H1 (cell line): ENCODE measurements around the gene MYO9A. TPM values are rescaled to one million over a fixed set of nuclear protein-coding genes. Genes with fewer than 3 reads are reported as not detected.

Experiments
- CTCF ChIA-PET: fragments of 300-600 bp; sonication (Branson Sonifier 250); formaldehyde crosslinking; loops from one replicate; lab custom pipeline; 2021; ENCODE audit not compliant: partially characterized antibody; lab: Charles Lee
- POLR2A ChIA-PET: fragments of 300-600 bp; sonication (Branson Sonifier 250); formaldehyde crosslinking; loops from one replicate; lab custom pipeline; 2021; ENCODE audit warnings: inconsistent platforms; ENCODE audit not compliant: partially characterized antibody; lab: Charles Lee
- DNase-seq, 2 experiments: peaks; one replicate each; pipeline versions ENCODE4 v3.0.0 to v3.0.0-alpha.2; 2010 to 2022; ENCODE audit warnings: low spot score in 2 of 2, low read depth in 1 of 2, mixed read lengths in 1 of 2
- FAIRE-seq: peaks from 2 replicates; lab custom pipeline; 2011; peaks lifted over from hg19 to GRCh38; lab: Jason Lieb, UNC
- H2AFZ ChIP-seq: 2 replicates; pipeline ENCODE4 v1.8.1; 2012; ENCODE audit warnings: low read length, inconsistent platforms
- H2AK5ac ChIP-seq: 2 replicates; pipeline ENCODE4 v1.6.1; 2013; ENCODE audit warnings: low read depth, low read length
- H2BK120ac ChIP-seq: replicated peaks from 2 replicates; pipeline ENCODE3; 2013; ENCODE audit warnings: low read depth, low read length, inconsistent platforms
- H2BK12ac ChIP-seq: 2 replicates; pipeline ENCODE4 v1.6.1; 2013; ENCODE audit warnings: low read depth, low read length
- H2BK15ac ChIP-seq: 2 replicates; pipeline ENCODE4 v1.6.1; 2013; ENCODE audit warnings: low read length
- H2BK20ac ChIP-seq: 2 replicates; pipeline ENCODE4 v1.6.1; 2013; ENCODE audit warnings: low read length
- H2BK5ac ChIP-seq: 2 replicates; pipeline ENCODE4 v1.6.1; 2013; ENCODE audit warnings: low read depth, low read length
- H3K14ac ChIP-seq: 2 replicates; pipeline ENCODE4 v1.6.1; 2013; ENCODE audit warnings: inconsistent platforms; ENCODE audit not compliant: insufficient read length
- H3K18ac ChIP-seq: 2 replicates; pipeline ENCODE4 v1.6.1; 2013; ENCODE audit warnings: low read length; ENCODE audit errors: extremely low read depth
- H3K23ac ChIP-seq: 2 replicates; pipeline ENCODE4 v1.6.1; 2013; ENCODE audit warnings: inconsistent platforms; ENCODE audit not compliant: insufficient read length
- H3K23me2 ChIP-seq: 2 replicates; pipeline ENCODE4 v1.6.1; 2013; ENCODE audit warnings: low read depth, low read length
- H3K27ac ChIP-seq: 2 replicates; pipeline ENCODE4 v1.6.1; 2011; ENCODE audit warnings: low read depth, low read length, inconsistent platforms
- H3K27me3 ChIP-seq, 4 experiments: replicated peaks in 1 of 4; 1 replicate in 1 of 4; 2 replicates in 3 of 4; pipeline versions ENCODE4 v1.6.1 to v1.8.1; 2011 to 2013; ENCODE audit warnings: low read length in 3 of 4, mild to moderate bottlenecking in 3 of 4, inconsistent platforms in 2 of 4, mixed read lengths in 2 of 4, moderate library complexity in 1 of 4; ENCODE audit not compliant: control insufficient read depth in 3 of 4, insufficient read depth in 3 of 4; ENCODE audit errors: extremely low read depth in 1 of 4
- H3K36me3 ChIP-seq, 4 experiments: 2 replicates each; pipeline versions ENCODE4 v1.6.1 to v1.8.1; 2011 to 2013; ENCODE audit warnings: mild to moderate bottlenecking in 4 of 4, low read length in 3 of 4, moderate library complexity in 2 of 4, control low read depth in 1 of 4, inconsistent platforms in 1 of 4; ENCODE audit not compliant: insufficient read depth in 4 of 4, control insufficient read depth in 2 of 4
- H3K4ac ChIP-seq: replicated peaks from 2 replicates; pipeline ENCODE3; 2013; ENCODE audit warnings: low read length, low read depth, mixed read lengths, inconsistent platforms; ENCODE audit not compliant: insufficient read length
- H3K4me1 ChIP-seq, 4 experiments: replicated peaks in 1 of 4; 1 replicate in 1 of 4; 2 replicates in 3 of 4; pipeline versions ENCODE4 v1.6.1 to v1.8.1; 2011 to 2013; ENCODE audit warnings: low read length in 3 of 4, inconsistent platforms in 2 of 4, mixed read lengths in 1 of 4; ENCODE audit not compliant: insufficient read depth in 4 of 4, control insufficient read depth in 3 of 4
- H3K4me2 ChIP-seq, 2 experiments: 2 replicates each; pipeline versions ENCODE4 v1.6.1 to v1.8.1; 2011 to 2013; ENCODE audit warnings: low read depth in 2 of 2, low read length in 2 of 2, control low read depth in 1 of 2, inconsistent platforms in 1 of 2, mild to moderate bottlenecking in 1 of 2; ENCODE audit not compliant: insufficient read depth in 1 of 2
- H3K4me3 ChIP-seq, 4 experiments: fragments of 200-600, 300-600 bp in 1 of 4; sonication (generic), shearing (Covaris generic), sonication (Bioruptor Twin) in 1 of 4; 2 replicates each; pipeline versions ENCODE4 v1.5.1 to v1.8.1; 2011 to 2016; ENCODE audit warnings: low read length in 4 of 4, low read depth in 3 of 4, control low read depth in 2 of 4, inconsistent platforms in 2 of 4, mild to moderate bottlenecking in 2 of 4, mixed read lengths in 1 of 4, moderate library complexity in 1 of 4; ENCODE audit not compliant: insufficient read depth in 2 of 4; ENCODE audit errors: extremely low read depth in 1 of 4
- H3K56ac ChIP-seq: replicated peaks from 2 replicates; pipeline ENCODE3; 2013; ENCODE audit warnings: low read depth, mild to moderate bottlenecking, mixed read lengths, low read length, inconsistent platforms; ENCODE audit not compliant: insufficient read length
- H3K79me1 ChIP-seq: 2 replicates; pipeline ENCODE4 v1.6.1; 2013; ENCODE audit warnings: low read depth, low read length, control low read depth
- H3K79me2 ChIP-seq, 2 experiments: 2 replicates each; pipeline versions ENCODE4 v1.6.1 to v1.8.1; 2012 to 2013; ENCODE audit warnings: low read length in 2 of 2, mild to moderate bottlenecking in 2 of 2, inconsistent platforms in 1 of 2; ENCODE audit not compliant: insufficient read depth in 2 of 2, control insufficient read depth in 1 of 2
- H3K9ac ChIP-seq, 4 experiments: replicated peaks in 1 of 4; 1 replicate in 1 of 4; 2 replicates in 3 of 4; pipeline versions ENCODE4 v1.6.1 to v1.8.1; 2011 to 2013; ENCODE audit warnings: low read depth in 3 of 4, low read length in 3 of 4, control low read depth in 2 of 4, mild to moderate bottlenecking in 2 of 4, moderate library complexity in 2 of 4, inconsistent platforms in 1 of 4; ENCODE audit errors: extremely low read depth in 1 of 4
- H3K9me3 ChIP-seq, 2 experiments: 2 replicates each; pipeline versions ENCODE4 v1.6.1 to v1.8.1; 2012 to 2013; ENCODE audit warnings: mild to moderate bottlenecking in 2 of 2, moderate library complexity in 2 of 2, control low read depth in 1 of 2, inconsistent platforms in 1 of 2, low read depth in 1 of 2, low read length in 1 of 2, mixed read lengths in 1 of 2; ENCODE audit not compliant: insufficient read depth in 2 of 2
- H4K20me1 ChIP-seq, 2 experiments: replicated peaks in 1 of 2; 2 replicates each; pipeline versions ENCODE3 to v1.8.1; 2011 to 2013; ENCODE audit warnings: inconsistent platforms in 2 of 2, low read length in 2 of 2, mild to moderate bottlenecking in 1 of 2; ENCODE audit not compliant: insufficient read depth in 2 of 2, control insufficient read depth in 1 of 2
- H4K5ac ChIP-seq: 2 replicates; pipeline ENCODE4 v1.6.1; 2013; ENCODE audit warnings: low read length, low read depth, mixed read lengths, inconsistent platforms; ENCODE audit not compliant: insufficient read length
- H4K8ac ChIP-seq: 2 replicates; pipeline ENCODE4 v1.8.0; 2013; ENCODE audit warnings: mild to moderate bottlenecking, moderate library complexity, low read length, inconsistent platforms; ENCODE audit not compliant: insufficient read depth; ENCODE audit errors: extremely low read depth
- H4K91ac ChIP-seq: replicated peaks from 2 replicates; pipeline ENCODE3; 2013; ENCODE audit warnings: low read length, mixed read lengths, inconsistent platforms; ENCODE audit not compliant: insufficient read length
- BCL11A ChIP-seq, 2 experiments: IDR thresholded peaks; one replicate each; pipeline ENCODE4 v1.6.1; 2011; ENCODE audit warnings: low read depth in 2 of 2, low read length in 2 of 2, mild to moderate bottlenecking in 2 of 2
- CHD1 ChIP-seq: IDR thresholded peaks from 2 replicates; pipeline ENCODE4 v1.6.1; 2012; ENCODE audit warnings: low read depth, low read length, improper control_type of control experiment
- CREB1 ChIP-seq: IDR thresholded peaks from 2 replicates; pipeline ENCODE4 v1.6.1; 2012; ENCODE audit warnings: inconsistent platforms
- EGR1 ChIP-seq: IDR thresholded peaks from 2 replicates; pipeline ENCODE4 v1.6.1; 2011; ENCODE audit warnings: low read depth, low read length, borderline replicate concordance
- EP300 ChIP-seq, 2 experiments: IDR thresholded peaks; 1 replicate in 1 of 2; 2 replicates in 1 of 2; pipeline ENCODE4 v1.6.1; 2011 to 2012; ENCODE audit warnings: low read depth in 2 of 2, low read length in 2 of 2, mild to moderate bottlenecking in 2 of 2, borderline replicate concordance in 1 of 2, inconsistent platforms in 1 of 2, moderate library complexity in 1 of 2
- KDM1A ChIP-seq: fragments of 200-600, 300-600 bp; sonication (generic); IDR thresholded peaks from 2 replicates; pipeline ENCODE4 v1.7.1; 2016; ENCODE audit warnings: mild to moderate bottlenecking, low read length, borderline replicate concordance
- PHF8 ChIP-seq: fragments of 200-600 bp; sonication (generic); conservative IDR thresholded peaks from 2 replicates; pipeline ENCODE4 v1.7.1; 2012; ENCODE audit warnings: low read depth, mild to moderate bottlenecking, inconsistent platforms, low read length, moderate library complexity
- TAF1 ChIP-seq: IDR thresholded peaks from 2 replicates; pipeline ENCODE4 v1.6.1; 2011; ENCODE audit warnings: mild to moderate bottlenecking, low read depth, low read length
- TAF7 ChIP-seq: optimal IDR thresholded peaks from 2 replicates; pipeline ENCODE3; 2011; ENCODE audit warnings: low read depth, mild to moderate bottlenecking, inconsistent platforms, low read length, moderate library complexity, borderline replicate concordance
- ZNF274 ChIP-seq: IDR thresholded peaks from 2 replicates; pipeline ENCODE4 v1.7.0; 2012; ENCODE audit warnings: low read length, borderline replicate concordance; ENCODE audit errors: extremely low read depth
- WGBS, 2 experiments: shearing (Covaris generic) in 1 of 2; methylation state at CpG; one replicate each; pipeline versions ENCODE4 v1.1.6 to v1.1.7; 2013 to 2015; ENCODE audit warnings: low lambda C conversion rate in 2 of 2, mixed read lengths in 2 of 2, inconsistent platforms in 1 of 2, low coverage in 1 of 2, missing lambda C conversion rate in 1 of 2; ENCODE audit not compliant: insufficient replicate concordance in 2 of 2, insufficient coverage in 1 of 2, insufficient read length in 1 of 2; ENCODE audit errors: extremely low coverage in 1 of 2, missing lambda C conversion rate in 1 of 2; 5-methylcytosine and 5-hydroxymethylcytosine counted together
- polyA plus RNA-seq, 7 experiments: library from polyadenylated mRNA; depleted of rRNA in 3 of 7; stranded (reverse) in 5 of 7; unstranded in 2 of 7; fragments of >200 nt in 5 of 7; fragments of 200-250 nt in 2 of 7; gene quantifications; 1 replicate in 5 of 7; 2 replicates in 1 of 7; 4 replicates in 1 of 7; pipeline versions ENCODE4 v1.2.1 to v1.2.3, GENCODE V29; 2011 to 2013; ENCODE audit warnings: missing spikeins in 2 of 7, mixed read lengths in 2 of 7
- total RNA-seq: library from RNA; stranded (reverse); fragmentation: NEBNext Ultra II Directional; extraction: Animal tissue kit (Norgen Biotek cat#: 25700); gene quantifications from 2 replicates; pipeline ENCODE4 v1.2.1, GENCODE V29; 2021

The MYO9A gene
- total and polyA plus RNA-seq, 2 of the 8 experiments (the other 6 are each of a cell fraction or from before 2014, with no cell fraction given) = 3.9 to 26.0 TPM

DNA sequence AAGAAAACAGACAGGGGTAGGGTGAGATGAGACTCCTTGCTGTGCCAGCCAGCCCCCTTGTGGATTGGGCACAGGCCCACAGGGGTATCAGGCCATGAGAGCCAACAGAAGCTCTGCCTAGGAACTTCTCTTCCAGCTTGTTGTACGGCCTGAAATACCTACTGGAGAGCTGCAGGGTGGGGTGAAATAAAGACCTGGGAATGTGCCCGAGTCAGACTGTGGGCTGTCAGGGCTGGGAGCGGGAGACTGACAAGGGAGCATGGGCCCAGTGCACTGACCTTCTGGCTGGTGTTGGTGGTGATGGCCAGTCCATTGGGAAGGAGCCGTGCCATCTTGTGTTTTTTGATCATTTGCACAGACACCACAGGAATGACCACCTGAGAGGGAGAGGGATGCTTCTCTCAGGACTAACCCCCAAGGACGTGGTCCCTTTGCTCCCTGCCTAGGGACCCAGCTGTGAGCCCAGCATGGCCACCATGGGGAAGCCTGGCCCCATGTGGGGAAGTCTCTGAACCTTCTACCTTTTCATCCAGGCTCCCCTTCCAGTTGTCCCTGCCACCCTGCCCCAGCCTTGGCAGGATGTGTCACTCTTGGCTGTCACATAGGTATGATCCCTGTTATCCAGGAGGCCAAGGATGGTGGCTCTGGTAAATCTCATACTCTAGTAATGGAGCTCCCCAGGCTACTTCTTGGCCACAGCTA is 48.9 kb upstream of the MYO9A start:
- H3K23me2 ChIP-seq = no peaks in the 10 kb centered on the region
- FAIRE-seq = no peak
- no peak overlapping the region for H2BK20ac ChIP-seq
- H4K5ac ChIP-seq = no peak overlapping the region
- ChIA-PET POLR2A (interaction anchor here (0.6 kb wide), 1 partner anchor 8 kb away, joined by 4 read pairs; no protein-coding TSS in a partner anchor), CTCF (interaction anchor here (0.6 to 1.4 kb wide), 4 partner anchors 10 to 16 kb away, joined by 3 to 4 read pairs (median 3); no protein-coding TSS in a partner anchor)
- H3K4me1 ChIP-seq = peaks cover 0 to 8% (median 2%) of the 10 kb centered on the region in 4 experiments; a peak in 3 of 7 replicates
- H3K14ac ChIP-seq = no peak overlapping the region
- H3K4me3 ChIP-seq = no peak overlapping the region
- 86% methylated on average over 5 of the region's 5 CpGs; no CpG with 5 or more reads in 1 of the 2 experiments for WGBS, 2 experiments
- H4K8ac ChIP-seq = no peak overlapping the region
- H3K9me3 ChIP-seq = no peaks in the 10 kb centered on the region
- H2BK15ac ChIP-seq = no peak overlapping the region
- H3K79me2 ChIP-seq = no peaks in the 10 kb centered on the region
- H3K9ac ChIP-seq = no peak overlapping the region
- H4K91ac ChIP-seq = no peak overlapping the region
- H3K36me3 ChIP-seq = no peaks in the 10 kb centered on the region
- no peaks in the 10 kb centered on the region for H3K27me3 ChIP-seq
- H3K27ac ChIP-seq = no peak overlapping the region
- H4K20me1 ChIP-seq = no peaks in the 10 kb centered on the region
- H3K4ac ChIP-seq = no peak overlapping the region
- H3K79me1 ChIP-seq = no peaks in the 10 kb centered on the region
- no peak for DNase-seq
- H2AK5ac ChIP-seq = no peak overlapping the region
- no peak overlapping the region for H2BK120ac ChIP-seq
- no peak overlapping the region for H3K23ac ChIP-seq
- H3K18ac ChIP-seq = no peak overlapping the region
- H2BK12ac ChIP-seq = no peak overlapping the region
- H3K4me2 ChIP-seq = no peak overlapping the region
- no peak overlapping the region for H3K56ac ChIP-seq
- no peak overlapping the region for H2BK5ac ChIP-seq
- no peak overlapping the region for H2AFZ ChIP-seq
- no peak for TF ChIP-seq PHF8
- TF ChIP-seq KDM1A = no peak
- no peak for TF ChIP-seq CHD1
- TF ChIP-seq TAF7 = no peak
- TF ChIP-seq ZNF274 = no peak
- TF ChIP-seq EGR1 = no peak
- no peak for TF ChIP-seq TAF1
- TF ChIP-seq CREB1 = no peak
- TF ChIP-seq BCL11A (IDR thresholded peaks at IDR 0.05; ENCODE audit: low read depth in 2 of 2, low read length in 2 of 2) = no peak
- no peak for TF ChIP-seq EP300 (IDR thresholded peaks at IDR 0.05; ENCODE audit: borderline replicate concordance in 1 of 2, low read depth in 2 of 2, low read length in 2 of 2)
